OCI-LY7 (cell line): ENCODE measurements around the gene VAPB.

Experiments
- EZH2phosphoT487 ChIP-seq: fragments of 200-600 bp; sonication (generic); IDR thresholded peaks from 2 replicates; pipeline ENCODE4 v1.6.1; 2018; ENCODE audit warnings: low read depth, borderline replicate concordance, mild to moderate bottlenecking, mixed run types, antibody characterized with exemption, low read length, moderate library complexity, mixed read lengths
- TF ChIP-seq, protein P1 (sequence below): fragments of 200-600 bp; sonication (generic); conservative IDR thresholded peaks from 2 replicates; pipeline ENCODE4 v1.5.1; 2014; ENCODE audit warnings: mild to moderate bottlenecking, antibody characterized with exemption, low read length, moderate library complexity, mixed read lengths

DNA sequence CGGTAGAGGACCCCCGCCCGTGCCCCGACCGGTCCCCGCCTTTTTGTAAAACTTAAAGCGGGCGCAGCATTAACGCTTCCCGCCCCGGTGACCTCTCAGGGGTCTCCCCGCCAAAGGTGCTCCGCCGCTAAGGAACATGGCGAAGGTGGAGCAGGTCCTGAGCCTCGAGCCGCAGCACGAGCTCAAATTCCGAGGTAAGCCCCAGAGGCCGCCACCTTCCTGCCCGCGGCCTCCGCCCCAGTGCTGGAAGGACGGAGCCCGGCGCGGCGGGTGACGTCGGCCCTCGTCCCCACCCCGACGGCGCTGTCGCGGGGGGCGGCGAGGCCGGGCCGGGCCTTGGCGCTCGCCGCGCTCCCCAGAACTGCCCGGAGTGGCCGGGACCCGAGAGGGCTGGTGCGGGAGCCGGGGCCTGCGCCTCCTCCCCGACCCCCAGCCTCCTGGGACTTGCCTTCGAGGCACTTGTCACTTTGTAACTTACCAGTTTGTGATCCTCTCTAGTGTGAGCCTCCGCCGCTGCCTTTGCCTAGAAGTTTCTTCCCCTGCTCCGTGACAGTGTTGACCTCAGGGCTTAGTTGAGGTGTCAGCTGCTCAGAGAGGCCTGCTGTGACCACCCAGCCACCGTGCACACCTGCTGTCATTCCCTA, 417 bp downstream of the VAPB start:
- TF ChIP-seq, protein P1, sequence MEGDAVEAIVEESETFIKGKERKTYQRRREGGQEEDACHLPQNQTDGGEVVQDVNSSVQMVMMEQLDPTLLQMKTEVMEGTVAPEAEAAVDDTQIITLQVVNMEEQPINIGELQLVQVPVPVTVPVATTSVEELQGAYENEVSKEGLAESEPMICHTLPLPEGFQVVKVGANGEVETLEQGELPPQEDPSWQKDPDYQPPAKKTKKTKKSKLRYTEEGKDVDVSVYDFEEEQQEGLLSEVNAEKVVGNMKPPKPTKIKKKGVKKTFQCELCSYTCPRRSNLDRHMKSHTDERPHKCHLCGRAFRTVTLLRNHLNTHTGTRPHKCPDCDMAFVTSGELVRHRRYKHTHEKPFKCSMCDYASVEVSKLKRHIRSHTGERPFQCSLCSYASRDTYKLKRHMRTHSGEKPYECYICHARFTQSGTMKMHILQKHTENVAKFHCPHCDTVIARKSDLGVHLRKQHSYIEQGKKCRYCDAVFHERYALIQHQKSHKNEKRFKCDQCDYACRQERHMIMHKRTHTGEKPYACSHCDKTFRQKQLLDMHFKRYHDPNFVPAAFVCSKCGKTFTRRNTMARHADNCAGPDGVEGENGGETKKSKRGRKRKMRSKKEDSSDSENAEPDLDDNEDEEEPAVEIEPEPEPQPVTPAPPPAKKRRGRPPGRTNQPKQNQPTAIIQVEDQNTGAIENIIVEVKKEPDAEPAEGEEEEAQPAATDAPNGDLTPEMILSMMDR = no peak
- TF ChIP-seq EZH2phosphoT487 = no peak
